ENCODE results near the gene ANAPC4. TPM values are rescaled to one million over a fixed set of nuclear protein-coding genes. Genes with fewer than 3 reads are reported as not detected.

ANAPC4 gene
- total RNA-seq, 1 experiment from 2014 or later = 17.1 TPM

DNA sequence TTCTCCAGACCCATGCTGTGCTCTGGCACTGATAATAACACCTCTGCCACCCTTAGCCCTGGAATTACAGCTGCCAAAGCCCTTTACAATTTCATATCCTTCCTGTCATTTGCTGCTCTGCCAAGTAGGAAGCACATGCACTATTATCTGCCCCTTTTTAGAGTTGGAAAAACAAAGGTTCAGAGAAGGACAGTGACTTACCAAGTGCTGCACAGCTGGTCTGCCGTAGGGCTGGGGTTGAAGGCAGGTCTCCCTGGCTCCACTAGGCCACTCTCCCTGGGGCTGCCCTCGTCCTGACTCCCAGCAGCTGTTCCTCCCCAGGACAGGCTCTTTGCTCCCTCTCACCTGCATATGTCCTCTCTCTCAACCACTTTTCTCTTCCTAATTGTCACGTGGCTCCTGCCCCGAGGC, 73.4 kb downstream of the ANAPC4 start:
- in situ Hi-C loops (cut with HindIII; ENCODE audit: low pct_unique_long_range_greater_than_20kb, low sequenced_read_pairs) = no loop called here
- DNase-seq (ENCODE audit: low read depth) = no peak

DNA sequence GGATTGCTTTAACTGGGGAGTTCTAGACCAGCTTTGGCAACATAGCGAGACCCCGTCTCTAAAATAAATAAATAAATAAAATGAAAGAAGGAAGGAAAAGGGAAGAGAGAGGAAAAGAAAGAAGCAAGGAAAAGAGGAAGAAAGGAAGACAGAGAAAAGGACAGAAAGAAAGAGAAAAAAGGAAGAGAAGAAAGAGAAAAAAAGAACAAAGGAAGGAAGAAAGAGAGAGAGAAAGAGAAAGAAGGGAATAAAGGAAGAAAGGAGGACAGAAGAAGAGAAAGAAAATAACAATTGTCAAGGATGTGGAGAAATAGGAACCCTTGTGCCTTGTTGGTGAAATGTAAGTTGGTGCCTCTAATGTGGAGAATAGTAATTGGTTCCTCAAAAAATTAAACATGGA, 74.6 kb downstream of the ANAPC4 start:
- no peak for DNase-seq (ENCODE audit: low read depth)
- in situ Hi-C loops (cut with HindIII; ENCODE audit: low pct_unique_long_range_greater_than_20kb, low sequenced_read_pairs) = no loop called here

DNA sequence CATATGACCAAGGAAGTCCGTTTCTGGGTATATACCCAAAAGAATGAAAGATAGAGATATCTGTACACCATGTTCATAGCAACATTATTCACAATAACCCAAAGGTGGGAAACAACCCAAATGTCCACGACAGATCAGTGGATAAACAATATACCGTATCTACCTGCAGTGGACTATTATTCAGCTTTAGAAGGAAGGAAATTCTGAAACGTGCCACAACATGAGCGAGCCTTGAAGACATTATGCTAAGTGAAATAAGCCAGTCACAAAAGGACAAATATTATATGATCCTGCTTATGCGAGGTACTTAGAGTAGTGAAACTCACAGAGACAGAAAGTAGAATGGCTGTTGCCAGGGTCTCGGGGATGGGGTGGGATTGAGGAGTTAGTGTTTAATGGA, 75.0 kb downstream of the ANAPC4 start:
- no peak for DNase-seq (ENCODE audit: low read depth)
- in situ Hi-C loops (cut with HindIII; ENCODE audit: low pct_unique_long_range_greater_than_20kb, low sequenced_read_pairs) = no loop called here

DNA sequence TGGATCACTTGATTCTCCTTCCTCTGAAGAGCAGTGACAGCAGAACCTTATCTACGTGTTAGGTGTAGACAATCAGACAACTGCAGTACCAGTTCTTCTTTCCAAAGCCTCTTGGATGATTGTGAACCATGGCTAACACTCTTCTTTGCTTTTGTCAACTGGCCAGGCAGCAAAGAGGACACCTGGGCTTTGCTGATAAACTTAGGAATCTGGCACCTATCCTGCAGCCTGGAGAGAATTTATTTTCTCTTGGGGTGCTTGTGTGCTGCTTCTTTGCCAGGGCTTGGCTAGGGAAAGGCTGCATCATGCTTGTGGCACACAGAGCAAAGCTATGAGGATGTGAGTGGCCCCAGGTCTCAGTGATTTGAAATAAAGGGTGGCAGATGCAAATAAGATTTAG, 77.4 kb downstream of the ANAPC4 start:
- in situ Hi-C loops (cut with HindIII; ENCODE audit: low pct_unique_long_range_greater_than_20kb, low sequenced_read_pairs) = no loop called here
- no peak for DNase-seq (ENCODE audit: low read depth)

DNA sequence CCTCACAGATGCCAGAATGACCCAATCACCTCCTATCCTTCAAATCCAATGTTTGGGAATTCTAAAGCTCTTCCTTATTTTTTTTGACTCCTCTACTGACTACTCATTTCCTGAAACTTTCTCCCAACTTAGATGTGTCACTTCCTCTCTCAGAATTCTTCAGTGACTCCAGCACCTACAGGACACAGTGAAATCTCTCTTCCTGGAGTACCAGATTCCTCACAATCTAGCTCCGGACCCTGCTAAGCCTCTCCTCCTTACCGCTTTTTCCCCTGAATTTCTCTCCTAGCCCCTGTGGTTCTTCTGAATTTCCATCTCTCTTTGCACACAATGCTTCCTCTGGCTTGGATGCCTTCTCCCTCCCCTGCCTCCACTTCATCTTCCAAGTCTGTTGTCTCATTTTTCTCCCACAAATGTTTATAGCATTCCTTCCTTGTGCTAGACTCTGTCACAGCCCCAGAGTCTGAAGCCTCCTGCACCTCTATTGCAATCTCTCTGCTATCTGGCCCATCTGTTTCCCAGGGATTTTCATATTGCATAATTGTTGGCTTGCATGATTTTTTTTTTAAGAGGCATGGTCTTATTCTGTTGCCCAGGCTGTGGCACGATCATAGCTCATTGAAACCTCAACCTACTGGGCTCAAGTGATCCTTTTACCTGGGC, 80.1 kb downstream of the ANAPC4 start:
- in situ Hi-C loops (cut with HindIII; ENCODE audit: low pct_unique_long_range_greater_than_20kb, low sequenced_read_pairs) = no loop called here
- DNase-seq (ENCODE audit: low read depth) = no peak

DNA sequence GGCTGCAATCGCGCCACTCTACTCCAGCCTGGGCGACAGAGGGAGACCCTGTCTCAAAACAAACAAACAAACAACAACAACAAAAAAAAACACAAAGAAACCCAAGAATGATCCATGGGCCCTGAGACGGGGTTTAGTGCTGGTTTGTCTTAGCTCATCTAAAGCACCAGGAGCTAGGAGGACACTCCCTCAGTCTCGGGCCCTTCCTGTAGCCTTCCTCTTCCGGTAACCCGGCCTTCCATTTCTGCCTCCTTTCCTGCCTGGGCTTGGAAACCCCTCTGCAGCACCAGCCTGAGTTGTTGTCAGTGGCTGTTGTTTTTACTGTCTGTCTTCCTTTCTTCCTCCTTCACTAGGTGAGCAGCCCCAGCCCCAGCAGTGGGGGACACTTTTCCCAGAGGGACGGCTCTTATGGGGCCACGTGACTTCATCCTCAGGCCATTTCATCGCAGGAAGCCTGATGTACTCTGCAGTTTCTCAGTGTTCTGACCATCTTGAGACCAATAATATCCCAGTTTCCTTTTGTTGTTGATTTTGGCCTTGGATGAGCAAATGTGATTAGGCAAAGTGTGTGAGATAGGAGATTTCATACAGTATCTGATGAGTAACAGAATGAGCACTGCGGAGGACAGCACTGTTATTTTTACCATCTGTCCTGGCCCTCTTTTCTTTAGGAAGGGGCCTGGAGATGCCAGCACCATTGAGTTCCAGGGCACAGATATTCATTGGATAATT, 90.1 kb downstream of the ANAPC4 start:
- in situ Hi-C loops (cut with HindIII; ENCODE audit: low pct_unique_long_range_greater_than_20kb, low sequenced_read_pairs) = no loop called here
- DNase-seq (ENCODE audit: low read depth) = no peak

DNA sequence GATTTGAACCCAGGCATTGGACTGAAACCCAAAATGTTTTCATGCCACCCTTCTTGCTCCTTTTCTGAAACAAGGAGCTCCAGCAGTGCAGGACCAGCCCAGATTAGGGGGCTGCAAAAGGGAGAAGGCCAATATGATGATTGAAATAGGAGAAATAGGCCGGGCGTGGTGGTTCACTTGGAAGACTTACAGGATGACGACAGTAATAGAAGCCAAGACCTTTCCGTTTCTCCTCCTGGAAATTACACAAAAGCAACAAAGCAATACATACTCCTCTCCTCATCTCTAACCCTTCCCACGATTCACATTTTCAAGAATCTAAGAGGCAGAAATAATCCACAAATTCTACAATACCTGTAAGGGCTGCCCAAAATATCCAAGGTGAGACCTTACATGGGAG, 90.8 kb downstream of the ANAPC4 start:
- DNase-seq (ENCODE audit: low read depth) = no peak
- in situ Hi-C loops (cut with HindIII; ENCODE audit: low pct_unique_long_range_greater_than_20kb, low sequenced_read_pairs) = no loop called here

Other genes starting within 250 kb of the ANAPC4 start
- 2.9 and 3.7 TPM in 2 replicates for gene SEPSECS, start 216.8 kb upstream of the ANAPC4 start, total RNA-seq (2014; rRNA removed; shearing (Covaris generic); ENCODE audit: low replicate concordance)
- gene PI4K2B, start 143.2 kb upstream of the ANAPC4 start, total RNA-seq (2014; rRNA removed; shearing (Covaris generic); ENCODE audit: low replicate concordance) = 14.8 and 28.4 TPM in 2 replicates
- gene ZCCHC4, start 64.5 kb upstream of the ANAPC4 start, total RNA-seq (2014; rRNA removed; shearing (Covaris generic); ENCODE audit: low replicate concordance) = 10.1 and 13.4 TPM in 2 replicates

Data from Caki2 (cell line).